BE2C (cell line): ENCODE data around the gene CIB4.

Experiments used
- DNase-seq: peaks from one replicate; pipeline ENCODE4 v3.0.0-alpha.2; 2020
- H3K27me3 ChIP-seq: fragments of 250-450 bp; sonication (Bioruptor Pico); 2 replicates; pipeline ENCODE4 v1.5.1; 2020; ENCODE audit warnings: mild to moderate bottlenecking
- H3K36me3 ChIP-seq: fragments of 250-450 bp; sonication (Bioruptor Pico); 2 replicates; pipeline ENCODE4 v1.5.1; 2020; ENCODE audit warnings: mild to moderate bottlenecking
- H3K4me1 ChIP-seq: fragments of 250-450 bp; sonication (Bioruptor Pico); 2 replicates; pipeline ENCODE4 v1.5.1; 2020
- H3K4me3 ChIP-seq: 2 replicates; pipeline ENCODE4 v1.5.1; 2011; ENCODE audit warnings: low read depth, low read length
- H3K9me3 ChIP-seq: fragments of 250-450 bp; sonication (Bioruptor Pico); 2 replicates; pipeline ENCODE4 v1.5.1; 2020
- CTCF ChIP-seq: IDR thresholded peaks from 2 replicates; pipeline ENCODE4 v1.5.1; 2012; ENCODE audit warnings: mild to moderate bottlenecking, low read depth, low read length

Gene CIB4

GRCh38 chr2:26585966-26586365 is 55.2 kb downstream of the CIB4 start:
- DNase-seq: no peak
- Histone ChIP-seq H3K36me3 (no peaks in the 10 kb centered on the region), H3K4me1 (no peaks in the 10 kb centered on the region), H3K27me3 (no peaks in the 10 kb centered on the region), H3K4me3 (no peak overlapping the region), H3K9me3 (no peaks in the 10 kb centered on the region)
- no peak for TF ChIP-seq CTCF

- Histone ChIP-seq H3K4me1 (no peaks in the 10 kb centered on the region), H3K4me3 (no peak overlapping the region), H3K27me3 (no peaks in the 10 kb centered on the region), H3K9me3 (no peaks in the 10 kb centered on the region), H3K36me3 (no peaks in the 10 kb centered on the region)
- DNase-seq: no peak
- no peak for TF ChIP-seq CTCF
These were observed 56.1 kb downstream of the CIB4 start for GRCh38 chr2:26585100-26585499.

DNA sequence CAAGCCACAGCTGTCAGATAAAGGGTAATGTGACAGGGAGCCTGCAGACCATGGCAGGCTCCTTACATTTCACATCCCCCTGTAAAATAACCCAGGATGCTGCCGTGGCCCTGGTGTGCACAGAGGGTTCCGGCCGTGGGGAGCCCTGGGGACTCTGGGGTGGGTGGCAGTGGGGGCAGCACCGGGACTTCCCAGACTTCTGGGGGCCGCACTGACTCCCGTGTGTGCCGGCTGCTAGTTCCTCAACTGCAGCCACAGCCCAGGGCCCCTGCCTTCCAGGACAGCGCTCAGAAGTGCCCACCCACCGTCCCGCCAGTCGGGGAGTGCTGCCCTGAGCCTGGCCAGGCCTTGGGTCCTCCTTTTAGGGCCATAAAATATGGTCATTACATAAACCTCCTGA is 56.5 kb downstream of the CIB4 start:
- Histone ChIP-seq H3K36me3 (no peaks in the 10 kb centered on the region), H3K4me3 (no peak overlapping the region), H3K4me1 (no peaks in the 10 kb centered on the region), H3K9me3 (no peaks in the 10 kb centered on the region), H3K27me3 (no peaks in the 10 kb centered on the region)
- no peak for TF ChIP-seq CTCF
- DNase-seq: no peak

DNA sequence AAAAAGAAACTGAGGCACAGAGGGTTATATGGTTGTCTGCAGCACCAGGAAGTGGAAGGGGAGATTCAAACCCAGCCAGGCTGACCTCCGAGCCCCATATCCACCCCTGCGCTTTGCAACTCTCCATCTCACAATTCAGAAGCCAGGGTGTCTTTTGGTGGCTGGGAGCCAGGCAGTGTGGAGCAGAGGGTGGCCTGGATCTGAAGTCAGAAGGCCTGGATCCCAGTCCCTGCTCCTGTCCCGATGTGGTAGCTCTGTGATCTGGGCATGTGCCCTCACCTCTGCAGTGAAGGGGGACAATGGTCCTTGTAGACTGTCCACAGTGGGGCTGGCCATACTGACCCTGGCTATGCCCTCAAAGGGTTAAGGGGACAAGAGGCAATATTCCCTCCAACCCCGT is 57.0 kb downstream of the CIB4 start:
- Histone ChIP-seq H3K9me3 (no peaks in the 10 kb centered on the region), H3K36me3 (no peaks in the 10 kb centered on the region), H3K4me1 (no peaks in the 10 kb centered on the region), H3K4me3 (no peak overlapping the region), H3K27me3 (no peaks in the 10 kb centered on the region)
- DNase-seq: no peak
- no peak for TF ChIP-seq CTCF

- Histone ChIP-seq H3K27me3 (no peaks in the 10 kb centered on the region), H3K9me3 (no peaks in the 10 kb centered on the region), H3K4me3 (no peak overlapping the region), H3K4me1 (no peaks in the 10 kb centered on the region), H3K36me3 (no peaks in the 10 kb centered on the region)
- TF ChIP-seq CTCF: no peak
- no peak for DNase-seq
These were observed 57.7 kb downstream of the CIB4 start for GRCh38 chr2:26583381-26583911.

- Histone ChIP-seq H3K27me3 (no peaks in the 10 kb centered on the region), H3K4me3 (no peak overlapping the region), H3K4me1 (no peaks in the 10 kb centered on the region), H3K9me3 (no peaks in the 10 kb centered on the region), H3K36me3 (no peaks in the 10 kb centered on the region)
- TF ChIP-seq CTCF: no peak
- DNase-seq: no peak
These were observed 58.3 kb downstream of the CIB4 start for GRCh38 chr2:26582890-26583289.
